Fibroblast of lung (primary cell): ENCODE measurements around the gene PPFIBP2. TPM values are rescaled to one million over a fixed set of nuclear protein-coding genes. Genes with fewer than 3 reads are reported as not detected.
A peak's percentile ranks its signal among the peaks of the same experiment; 100 is the strongest.

Experiments used
- DNase-seq, 2 donors: peaks; one replicate each; pipeline versions ENCODE4 v3.0.0 to v3.0.0-alpha.2; 2010; ENCODE audit warnings: low read depth in 2 of 2
- H2AFZ ChIP-seq: 2 replicates; pipeline ENCODE4 v1.5.1; 2012; ENCODE audit warnings: low read length, control low read depth, inconsistent platforms
- H3K27ac ChIP-seq: 2 replicates; pipeline ENCODE4 v1.5.1; 2011; ENCODE audit warnings: low read length, control low read depth; ENCODE audit not compliant: insufficient read depth
- H3K27me3 ChIP-seq: 2 replicates; pipeline ENCODE4 v1.5.1; 2011; ENCODE audit warnings: mild to moderate bottlenecking, low read length; ENCODE audit not compliant: control insufficient read depth, insufficient read depth
- H3K36me3 ChIP-seq: 2 replicates; pipeline ENCODE4 v1.5.1; 2011; ENCODE audit warnings: low read length; ENCODE audit not compliant: control insufficient read depth, insufficient read depth
- H3K4me1 ChIP-seq: 2 replicates; pipeline ENCODE4 v1.5.1; 2011; ENCODE audit warnings: low read length; ENCODE audit not compliant: control insufficient read depth, insufficient read depth; ENCODE audit errors: extremely low read depth
- H3K4me2 ChIP-seq: 2 replicates; pipeline ENCODE4 v1.5.1; 2011; ENCODE audit warnings: low read length, control low read depth; ENCODE audit not compliant: insufficient read depth; ENCODE audit errors: extremely low read depth
- H3K4me3 ChIP-seq, 4 experiments: fragments of 200-600 bp in 1 of 4; sonication (generic) in 1 of 4; replicated peaks in 1 of 4; 2 replicates each; pipeline ENCODE4 v1.5.1; 2011 to 2016; ENCODE audit warnings: low read length in 4 of 4, low read depth in 3 of 4, mild to moderate bottlenecking in 3 of 4, control low read depth in 2 of 4, inconsistent platforms in 1 of 4, mixed read lengths in 1 of 4; ENCODE audit not compliant: insufficient read depth in 1 of 4; ENCODE audit errors: control extremely low read depth in 1 of 4
- H3K79me2 ChIP-seq: 2 replicates; pipeline ENCODE4 v1.5.1; 2012; ENCODE audit warnings: mild to moderate bottlenecking, low read length, inconsistent platforms; ENCODE audit not compliant: control insufficient read depth, insufficient read depth
- H3K9ac ChIP-seq: 2 replicates; pipeline ENCODE4 v1.5.1; 2011; ENCODE audit warnings: mild to moderate bottlenecking, low read length, control low read depth; ENCODE audit not compliant: insufficient read depth
- H3K9me3 ChIP-seq: 2 replicates; pipeline ENCODE4 v1.5.1; 2012; ENCODE audit warnings: low read depth, low read length; ENCODE audit not compliant: control insufficient read depth, insufficient read depth
- H4K20me1 ChIP-seq: 2 replicates; pipeline ENCODE4 v1.5.1; 2011; ENCODE audit warnings: low read length; ENCODE audit not compliant: control insufficient read depth, insufficient read depth; ENCODE audit errors: extremely low read depth
- CTCF ChIP-seq, 2 donors: IDR thresholded peaks in 1 of 2; conservative IDR thresholded peaks in 1 of 2; 1 replicate in 1 of 2; 2 replicates in 1 of 2; pipeline ENCODE4 v1.5.1; 2011 to 2012; ENCODE audit warnings: low read length in 2 of 2, control low read depth in 1 of 2, inconsistent platforms in 1 of 2, low read depth in 1 of 2, mild to moderate bottlenecking in 1 of 2
- EZH2 ChIP-seq: IDR thresholded peaks from 2 replicates; pipeline ENCODE4 v1.5.1; 2012; ENCODE audit warnings: low read length, control low read depth, mild to moderate bottlenecking; ENCODE audit errors: missing control alignments
- polyA minus RNA-seq: library from RNA; depleted of rRNA, polyadenylated mRNA; stranded (reverse); fragments of >200 nt; gene quantifications from 2 replicates; pipeline ENCODE4 v1.2.3, GENCODE V29; 2011; ENCODE audit warnings: low replicate concordance
- polyA plus RNA-seq, 2 donors: library from polyadenylated mRNA; depleted of rRNA in 1 of 2; stranded (reverse) in 1 of 2; unstranded in 1 of 2; fragments of >200 nt; gene quantifications; 2 replicates each; pipeline ENCODE4 v1.2.1, GENCODE V29; 2011 to 2012; ENCODE audit warnings: missing spikeins in 1 of 2
- total RNA-seq: library from RNA; depleted of rRNA; stranded (reverse); fragments of >200 nt; gene quantifications from 2 replicates; pipeline ENCODE4 v1.2.1, GENCODE V29; 2014

PPFIBP2 gene
- total RNA-seq: 31.3 and 38.8 TPM in 2 replicates
- polyA plus RNA-seq: 8.6 and 11.4 TPM in 2 replicates
- 7.6 and 8.7 TPM in 2 replicates for polyA plus RNA-seq (2012)
- 16.2 and 29.3 TPM in 2 replicates for polyA minus RNA-seq

GRCh38 chr11:7513234-7514098 lies at the start of gene PPFIBP2:
TSS of gene PPFIBP2 (plus strand) at chr11:7513999. CDS start at chr11:7549476, 35,477 bp downstream.
- TF ChIP-seq CTCF (conservative IDR thresholded peaks at IDR 0.05 in 1 of 2, IDR thresholded peaks at IDR 0.05 in 1 of 2; ENCODE audit: low read depth in 1 of 2, low read length in 2 of 2) (peak; percentile 72 to 76), EZH2 (no peak)
- Histone ChIP-seq H3K27ac (peak within 1 kb of the TSS; percentile 44), H3K27me3 (peaks cover 4% of the 10 kb centered on the region), H3K9ac (peak within 1 kb of the TSS; percentile 59), H3K4me1 (peaks cover 2% of the 10 kb centered on the region), H2AFZ (peak within 1 kb of the TSS; percentile 86), H3K79me2 (no peaks in the 10 kb centered on the region), H3K36me3 (no peaks in the 10 kb centered on the region), H3K4me3 (peak within 1 kb of the TSS; percentile 61 to 85 (median 75)), H3K4me2 (peak within 1 kb of the TSS; percentile 89), H3K9me3 (no peaks in the 10 kb centered on the region), H4K20me1 (no peaks in the 10 kb centered on the region)
- DNase-seq: peak; percentile 45 to 61

DNA sequence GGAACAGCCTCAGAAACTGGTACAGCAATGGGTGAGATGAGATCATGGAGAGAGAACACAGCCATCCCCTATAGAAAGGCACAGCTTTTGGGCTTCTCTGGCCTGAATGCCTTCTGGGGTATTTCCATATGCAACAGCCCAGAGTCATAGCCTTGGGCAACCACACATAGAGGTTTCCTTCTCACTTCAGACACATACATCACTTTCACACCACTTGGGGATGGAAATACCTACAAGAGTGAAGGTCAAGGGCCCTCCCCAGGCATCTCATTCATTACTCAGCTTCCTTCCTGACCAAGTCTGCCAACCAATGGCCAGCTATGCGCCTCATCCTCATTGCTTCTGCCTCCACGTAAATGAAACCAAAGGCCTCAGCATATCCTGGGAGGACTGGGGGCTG lies 46.1 kb upstream of the PPFIBP2 start:
- DNase-seq: no peak
- no peak overlapping the region for H3K9ac ChIP-seq
- no peaks in the 10 kb centered on the region for H3K9me3 ChIP-seq
- H3K4me2 ChIP-seq: no peak overlapping the region
- TF ChIP-seq CTCF (conservative IDR thresholded peaks at IDR 0.05 in 1 of 2, IDR thresholded peaks at IDR 0.05 in 1 of 2; ENCODE audit: low read depth in 1 of 2, low read length in 2 of 2) (no peak), EZH2 (no peak)
- no peaks in the 10 kb centered on the region for H3K36me3 ChIP-seq
- no peaks in the 10 kb centered on the region for H3K27me3 ChIP-seq
- no peaks in the 10 kb centered on the region for H3K4me1 ChIP-seq
- H4K20me1 ChIP-seq: no peaks in the 10 kb centered on the region
- no peak overlapping the region for H3K4me3 ChIP-seq
- no peak overlapping the region for H3K27ac ChIP-seq
- no peaks in the 10 kb centered on the region for H3K79me2 ChIP-seq
- H2AFZ ChIP-seq: no peak overlapping the region

DNA sequence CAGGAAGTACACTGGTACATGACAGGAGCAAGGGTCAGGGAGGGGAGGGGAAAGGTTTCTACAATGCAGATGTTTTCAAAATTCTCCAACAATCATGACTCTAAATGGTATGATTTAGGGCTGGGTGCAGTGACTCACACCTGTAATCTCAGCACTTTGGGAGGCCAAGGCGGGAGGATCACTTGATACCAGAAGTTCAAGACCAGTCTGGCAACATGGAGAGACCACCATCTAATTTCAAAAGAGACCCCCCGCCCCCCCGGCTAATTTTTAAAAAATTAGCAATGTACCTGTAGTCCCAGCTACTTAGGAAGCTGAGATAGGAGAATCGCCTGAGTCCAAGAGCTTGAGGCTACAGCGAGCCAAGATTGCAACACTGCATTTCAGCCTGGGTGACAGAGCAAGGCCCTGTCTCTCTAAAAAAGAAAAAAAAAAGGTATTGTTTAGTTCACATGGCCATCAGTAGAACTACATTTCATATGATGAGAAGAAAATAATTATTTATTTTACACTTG lies 44.4 kb upstream of the PPFIBP2 start:
- Histone ChIP-seq H3K4me3 (no peak overlapping the region), H3K27me3 (no peaks in the 10 kb centered on the region), H3K9ac (no peak overlapping the region), H3K9me3 (no peaks in the 10 kb centered on the region), H4K20me1 (no peaks in the 10 kb centered on the region), H2AFZ (no peak overlapping the region), H3K36me3 (no peaks in the 10 kb centered on the region), H3K27ac (no peak overlapping the region), H3K4me1 (no peaks in the 10 kb centered on the region), H3K4me2 (no peak overlapping the region), H3K79me2 (no peaks in the 10 kb centered on the region)
- no peak for TF ChIP-seq CTCF (conservative IDR thresholded peaks at IDR 0.05 in 1 of 2, IDR thresholded peaks at IDR 0.05 in 1 of 2; ENCODE audit: low read depth in 1 of 2, low read length in 2 of 2)
- DNase-seq: no peak
